ENCODE data around the gene AHDC1.

- TF ChIP-seq POLR2A (IDR thresholded peaks at IDR 0.05; ENCODE audit: low read length) (no peak), RCOR1 (IDR thresholded peaks at IDR 0.05; ENCODE audit: low read depth, low read length) (no peak), SREBF2 (IDR thresholded peaks at IDR 0.05) (no peak), KDM5A (IDR thresholded peaks at IDR 0.05) (no peak)
These were observed 85.1 kb downstream of the AHDC1 start for GRCh38 chr1:27518808-27519207.

All from A549 (cell line).